ENCODE results near the gene KRTAP10-8. TPM values are rescaled to one million over a fixed set of nuclear protein-coding genes. Genes with fewer than 3 reads are reported as not detected.

The KRTAP10-8 gene
- polyA plus RNA-seq, 1 donor from 2014 or later, result not detected

GRCh38 chr21:44643741-44644310, 31.9 kb downstream of the KRTAP10-8 start:
- H3K79me2 ChIP-seq (replicated peaks; ENCODE audit: insufficient read depth, low read length), result no peaks in the 10 kb centered on the region
- no peak overlapping the region for H3K9ac ChIP-seq (ENCODE audit: low read length)
- H3K27me3 ChIP-seq (ENCODE audit: insufficient read depth, low read depth, low read length), result no peaks in the 10 kb centered on the region
- H3K9me2 ChIP-seq (ENCODE audit: insufficient read depth, low read length), result no peaks in the 10 kb centered on the region
- H3K27ac ChIP-seq (ENCODE audit: low read length), result no peak overlapping the region
- no peaks in the 10 kb centered on the region for H4K20me1 ChIP-seq (ENCODE audit: insufficient read depth)
- no peak overlapping the region for H3K4me2 ChIP-seq (ENCODE audit: low read length)
- no peak overlapping the region for H2AFZ ChIP-seq (ENCODE audit: low read depth, low read length)
- peaks cover 4% of the 10 kb centered on the region for H3K9me3 ChIP-seq (ENCODE audit: low read length)
- no peaks in the 10 kb centered on the region for H3F3A ChIP-seq (ENCODE audit: insufficient read depth, low read length, poor library complexity, severe bottlenecking)
- H3K36me3 ChIP-seq (ENCODE audit: insufficient read depth, low read length), result no peaks in the 10 kb centered on the region
- H3K4me3 ChIP-seq (ENCODE audit: low read length), result no peak overlapping the region
- TF ChIP-seq MXI1 (conservative IDR thresholded peaks at IDR 0.05; ENCODE audit: poor library complexity, severe bottlenecking) (no peak), CTCF (IDR thresholded peaks at IDR 0.05; ENCODE audit: poor library complexity, severe bottlenecking) (no peak), EP300 (conservative IDR thresholded peaks at IDR 0.05; ENCODE audit: poor library complexity, severe bottlenecking) (no peak), SMC3 (conservative IDR thresholded peaks at IDR 0.05; ENCODE audit: poor library complexity) (no peak), TAF1 (IDR thresholded peaks at IDR 0.05; ENCODE audit: low read depth) (no peak), EZH2 (IDR thresholded peaks at IDR 0.05; ENCODE audit: borderline replicate concordance, insufficient read depth, low read length, poor library complexity, severe bottlenecking) (no peak), REST (IDR thresholded peaks at IDR 0.05; ENCODE audit: borderline replicate concordance) (no peak), RAD21 (conservative IDR thresholded peaks at IDR 0.05) (no peak), POLR2AphosphoS5 (IDR thresholded peaks at IDR 0.05) (no peak)

- H4K20me1 ChIP-seq (ENCODE audit: insufficient read depth), result no peaks in the 10 kb centered on the region
- no peaks in the 10 kb centered on the region for H3F3A ChIP-seq (ENCODE audit: insufficient read depth, low read length, poor library complexity, severe bottlenecking)
- H3K4me3 ChIP-seq (ENCODE audit: low read length), result no peak overlapping the region
- no peaks in the 10 kb centered on the region for H3K27me3 ChIP-seq (ENCODE audit: insufficient read depth, low read depth, low read length)
- peaks cover 4% of the 10 kb centered on the region for H3K9me3 ChIP-seq (ENCODE audit: low read length)
- no peak for TF ChIP-seq MXI1 (conservative IDR thresholded peaks at IDR 0.05; ENCODE audit: poor library complexity, severe bottlenecking)
- TF ChIP-seq POLR2AphosphoS5 (IDR thresholded peaks at IDR 0.05), result no peak
- TF ChIP-seq EP300 (conservative IDR thresholded peaks at IDR 0.05; ENCODE audit: poor library complexity, severe bottlenecking), result no peak
- TF ChIP-seq SMC3 (conservative IDR thresholded peaks at IDR 0.05; ENCODE audit: poor library complexity), result no peak
- TF ChIP-seq TAF1 (IDR thresholded peaks at IDR 0.05; ENCODE audit: low read depth), result no peak
- TF ChIP-seq REST (IDR thresholded peaks at IDR 0.05; ENCODE audit: borderline replicate concordance), result no peak
- no peak for TF ChIP-seq EZH2 (IDR thresholded peaks at IDR 0.05; ENCODE audit: borderline replicate concordance, insufficient read depth, low read length, poor library complexity, severe bottlenecking)
- TF ChIP-seq CTCF (IDR thresholded peaks at IDR 0.05; ENCODE audit: poor library complexity, severe bottlenecking), result no peak
- no peak for TF ChIP-seq RAD21 (conservative IDR thresholded peaks at IDR 0.05)
- H3K4me2 ChIP-seq (ENCODE audit: low read length), result no peak overlapping the region
- no peaks in the 10 kb centered on the region for H3K79me2 ChIP-seq (replicated peaks; ENCODE audit: insufficient read depth, low read length)
- no peak overlapping the region for H2AFZ ChIP-seq (ENCODE audit: low read depth, low read length)
- no peak overlapping the region for H3K9ac ChIP-seq (ENCODE audit: low read length)
- H3K9me2 ChIP-seq (ENCODE audit: insufficient read depth, low read length), result no peaks in the 10 kb centered on the region
- no peak overlapping the region for H3K27ac ChIP-seq (ENCODE audit: low read length)
- H3K36me3 ChIP-seq (ENCODE audit: insufficient read depth, low read length), result no peaks in the 10 kb centered on the region
Observed at GRCh38 chr21:44644878-44645277, 33.0 kb downstream of the KRTAP10-8 start.
